GM23248 (cell line): ENCODE measurements around the gene OST4.

ENCODE experiments used
- EZH2 ChIP-seq: fragments of 200-600 bp; sonication (generic); IDR thresholded peaks from 2 replicates; pipeline ENCODE4 v1.6.1; 2018; ENCODE audit warnings: antibody characterized with exemption, mild to moderate bottlenecking; ENCODE audit not compliant: insufficient read depth, poor library complexity, severe bottlenecking
- EZH2phosphoT487 ChIP-seq: fragments of 200-600 bp; sonication (generic); IDR thresholded peaks from 2 replicates; pipeline ENCODE4 v1.6.1; 2018; ENCODE audit warnings: antibody characterized with exemption, moderate library complexity, mild to moderate bottlenecking, low read depth; ENCODE audit not compliant: insufficient read depth

DNA sequence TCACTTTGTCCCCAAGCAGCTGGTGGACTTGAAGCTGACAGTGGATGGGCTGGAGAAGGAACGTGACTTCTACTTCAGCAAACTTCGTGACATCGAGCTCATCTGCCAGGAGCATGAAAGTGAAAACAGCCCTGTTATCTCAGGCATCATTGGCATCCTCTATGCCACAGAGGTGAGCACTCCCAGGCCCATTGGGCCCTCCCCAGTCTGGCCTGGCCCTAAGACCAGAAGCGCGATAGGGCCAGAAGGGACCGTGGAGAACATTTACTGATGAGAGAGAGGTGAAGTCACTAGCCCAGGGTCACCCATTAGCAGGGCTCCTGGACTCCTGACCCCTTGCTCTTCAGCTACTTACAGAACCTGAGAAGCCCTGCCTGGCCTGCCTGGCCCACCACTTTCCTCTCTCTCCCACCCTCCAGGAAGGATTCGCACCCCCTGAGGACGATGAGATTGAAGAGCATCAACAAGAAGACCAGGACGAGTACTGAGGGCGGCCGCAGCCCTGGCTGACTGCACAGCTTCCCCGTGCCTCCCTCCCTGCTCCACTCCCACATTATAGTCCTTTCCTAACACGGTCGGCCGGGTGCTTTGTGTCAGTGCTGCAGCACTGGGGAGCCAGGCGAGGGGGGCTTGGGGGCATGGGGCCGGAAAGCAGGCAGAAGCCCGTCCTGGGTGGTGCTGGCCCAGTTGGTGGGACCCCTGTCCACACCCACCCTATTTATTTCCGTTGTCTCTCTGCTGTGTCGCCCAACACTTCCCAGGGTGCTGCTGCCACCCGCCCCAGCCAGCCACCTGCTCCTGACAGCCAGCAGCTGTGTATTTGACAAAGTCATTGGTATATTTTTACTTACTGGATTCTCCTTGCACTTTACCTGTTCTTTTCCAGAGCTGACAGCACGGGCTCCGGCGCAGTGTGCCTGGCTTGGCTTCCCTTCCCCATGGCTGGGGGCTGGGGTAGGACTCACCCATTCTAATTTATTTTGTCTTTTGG lies 45.3 kb downstream of the OST4 start:
- TF ChIP-seq EZH2: no peak
- TF ChIP-seq EZH2phosphoT487: no peak
